NCI-H2171 (cell line): ENCODE measurements around the gene TCFL5.

Experiments
- DNase-seq: peaks from one replicate; lab custom pipeline; 2025; lab: John Stamatoyannopoulos, UW

Gene TCFL5

DNA sequence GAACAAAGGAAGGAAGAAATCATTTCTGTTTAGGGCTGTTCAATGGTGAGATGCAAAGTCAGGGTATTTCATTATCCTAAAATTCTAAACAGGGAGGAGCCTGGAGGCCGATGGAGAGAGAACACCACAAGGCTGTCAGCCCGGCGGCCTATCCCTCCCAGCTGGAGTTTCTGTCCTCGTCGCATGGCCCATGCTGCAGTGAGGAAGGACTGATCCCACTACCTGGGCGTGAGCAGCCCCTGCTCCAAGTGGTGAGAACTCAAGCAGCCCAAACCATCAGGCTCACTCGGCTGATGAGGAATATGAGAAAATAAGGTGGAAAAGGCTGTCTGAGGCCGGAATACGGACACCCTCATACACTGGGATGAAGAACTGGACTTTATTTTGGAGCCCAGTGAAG is 33.9 kb upstream of the TCFL5 start:
- no peak for DNase-seq

DNA sequence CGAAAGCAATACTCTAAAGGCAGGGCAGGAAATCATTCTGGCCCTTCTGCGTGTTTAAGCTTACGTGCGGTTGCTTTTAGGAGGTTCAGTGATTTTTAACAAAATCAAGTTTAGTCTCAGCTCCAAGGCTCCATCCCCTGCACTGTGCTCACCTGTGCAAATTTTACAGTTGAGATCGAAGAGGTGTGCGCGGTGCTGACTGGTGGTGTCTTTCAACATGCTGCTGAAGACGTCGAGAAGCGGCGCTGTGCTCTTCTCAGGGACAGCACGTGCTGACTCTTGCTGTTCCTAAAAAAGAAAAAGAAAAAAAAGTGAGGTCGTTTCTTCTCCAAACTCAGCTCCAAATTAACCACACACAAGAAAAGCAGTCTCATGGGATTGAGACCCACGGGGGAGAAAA is 32.6 kb upstream of the TCFL5 start:
- no peak for DNase-seq

DNA sequence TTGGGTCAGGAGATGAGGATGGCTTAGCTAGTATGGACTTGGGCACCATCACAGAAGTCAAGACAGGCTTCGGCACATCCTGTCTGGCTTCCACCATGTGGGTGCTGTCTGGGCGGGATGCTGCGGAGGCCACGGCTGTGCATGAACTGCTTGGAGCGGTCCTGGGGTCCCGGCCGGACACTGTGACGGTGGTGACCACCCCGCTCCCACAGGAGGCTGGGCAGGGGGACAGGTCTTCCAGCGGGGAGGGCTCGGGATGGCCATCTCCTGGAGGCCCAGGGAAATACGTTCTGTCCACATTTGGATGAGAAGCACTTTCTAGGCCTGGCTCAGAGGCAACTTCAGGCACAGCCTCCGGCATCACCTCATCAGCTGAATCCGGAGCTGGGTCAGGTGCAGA is 32.1 kb upstream of the TCFL5 start:
- DNase-seq = no peak

DNA sequence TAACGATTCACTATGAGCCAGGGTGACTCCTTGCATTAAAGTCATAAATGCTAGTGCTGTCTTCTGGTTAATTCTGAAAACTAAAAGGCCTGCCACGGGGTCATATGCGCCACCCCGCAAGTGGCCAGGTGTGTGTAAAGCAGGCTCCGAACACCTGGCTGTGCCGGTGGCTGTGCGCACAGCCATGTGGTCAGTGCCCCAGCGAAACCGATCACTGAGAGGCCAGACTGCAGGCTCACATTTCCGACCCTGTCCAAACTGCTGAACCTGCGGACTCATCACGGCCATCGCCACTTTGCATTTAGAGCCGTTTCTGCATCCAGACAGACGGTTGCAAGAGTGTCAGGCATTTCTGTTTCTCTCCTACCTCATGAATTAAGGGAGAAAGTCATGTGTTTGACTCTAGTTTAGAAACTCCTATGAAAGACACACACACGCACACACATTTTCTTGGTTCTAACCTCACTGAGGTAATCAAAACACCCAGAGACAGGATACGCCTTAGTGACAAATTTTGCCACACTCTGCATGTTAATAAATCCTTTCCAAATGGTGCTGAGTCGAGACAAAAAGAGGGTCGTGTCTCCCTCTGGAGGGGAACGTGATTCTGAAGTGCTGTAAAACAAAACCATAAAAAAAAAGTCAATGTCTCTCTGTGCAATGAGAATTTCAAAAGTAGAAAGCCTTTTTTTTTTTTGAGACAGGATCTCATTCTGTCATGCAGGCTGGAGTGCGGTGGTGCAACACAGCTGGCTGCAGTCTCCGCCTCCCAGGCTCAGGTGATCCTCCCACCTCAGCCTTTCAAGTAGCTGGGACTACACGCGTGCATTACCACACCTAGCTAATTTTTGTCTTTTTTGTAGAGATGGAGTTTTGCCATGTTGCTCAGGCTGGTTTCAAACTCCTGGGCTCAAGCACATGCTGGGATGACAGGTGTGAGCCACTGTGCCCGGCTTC is 31.0 kb upstream of the TCFL5 start:
- DNase-seq = no peak

DNA sequence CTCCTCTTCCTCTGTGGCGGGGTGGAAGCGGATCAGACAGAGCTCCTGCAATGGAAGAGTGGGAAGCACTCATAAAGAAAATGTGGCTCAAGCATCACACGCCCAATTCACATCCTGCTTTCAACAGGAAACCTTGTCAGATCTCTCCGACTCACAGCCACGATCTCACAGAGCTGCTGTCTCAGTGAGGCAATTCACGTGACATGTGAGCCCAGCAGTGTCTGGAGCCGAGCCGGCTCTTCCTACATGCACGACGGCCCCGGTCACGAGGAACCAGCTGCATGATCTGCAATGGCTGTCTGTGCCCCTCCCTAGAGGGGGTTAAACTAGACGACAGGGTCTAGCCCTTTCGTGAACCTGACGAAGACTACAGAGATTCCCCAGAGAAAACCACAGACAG is 29.5 kb upstream of the TCFL5 start:
- no peak for DNase-seq

GRCh38 chr20:62890444-62890843 is 28.8 kb upstream of the TCFL5 start:
- no peak for DNase-seq

GRCh38 chr20:62889871-62890270 is 28.2 kb upstream of the TCFL5 start:
- no peak for DNase-seq

- no peak for DNase-seq
Observed at GRCh38 chr20:62889411-62889810, 27.8 kb upstream of the TCFL5 start.

GRCh38 chr20:62888910-62889309 is 27.3 kb upstream of the TCFL5 start:
- no peak for DNase-seq

- no peak for DNase-seq
Observed at GRCh38 chr20:62888406-62888805, 26.8 kb upstream of the TCFL5 start.

- no peak for DNase-seq
Observed at GRCh38 chr20:62887860-62888239, 26.2 kb upstream of the TCFL5 start.

DNA sequence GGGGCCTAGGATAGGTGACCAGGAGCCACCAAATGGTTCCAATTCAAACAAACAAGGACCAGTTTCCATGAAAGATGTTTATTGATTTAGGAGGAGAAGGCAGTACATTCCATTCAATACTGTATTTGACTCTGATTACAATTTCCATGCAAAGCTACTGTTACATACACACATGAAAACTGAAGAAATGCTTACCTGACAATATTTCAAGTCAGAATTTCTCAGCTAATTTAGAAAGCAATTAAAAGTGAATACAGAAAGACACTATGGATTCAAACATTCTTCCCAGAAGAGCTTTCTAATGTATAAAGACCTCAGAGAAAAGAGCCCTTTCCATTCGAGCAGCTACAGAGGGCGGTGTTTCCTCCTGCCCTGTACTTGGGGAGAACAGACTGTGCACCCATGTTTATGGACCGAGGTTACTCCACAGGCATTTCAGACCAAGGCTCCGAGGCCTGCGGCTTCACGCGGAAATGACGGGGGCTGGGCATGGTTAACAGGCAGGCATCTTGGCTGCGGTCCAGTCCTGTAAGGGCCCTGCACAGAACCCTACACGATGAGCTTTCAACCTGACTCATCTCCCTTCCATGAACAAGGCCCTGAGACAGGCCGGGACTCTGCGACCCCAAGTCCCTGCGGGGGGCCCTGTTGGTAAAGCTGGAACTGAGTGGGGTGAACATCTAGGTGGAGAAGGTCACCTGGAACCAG is 25.7 kb upstream of the TCFL5 start:
- no peak for DNase-seq

DNA sequence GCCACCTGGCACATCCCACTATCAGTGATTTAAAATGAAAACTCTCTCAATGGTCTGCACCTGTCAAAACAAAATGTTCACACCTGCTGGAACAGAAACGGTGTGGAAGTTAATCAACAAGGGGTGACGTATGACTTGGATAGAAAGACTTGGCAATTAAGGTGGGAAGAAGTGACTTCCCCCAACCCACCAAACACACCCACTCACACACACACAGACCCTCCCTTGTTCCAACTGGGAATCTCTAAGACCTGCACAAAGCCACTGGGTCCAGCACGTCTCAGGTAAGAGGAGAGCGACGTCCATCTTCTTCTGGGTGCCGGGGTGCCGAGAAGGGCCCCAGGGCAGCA is 25.1 kb upstream of the TCFL5 start:
- DNase-seq = no peak

GRCh38 chr20:62885896-62886708 is 24.5 kb upstream of the TCFL5 start:
- DNase-seq = no peak

DNA sequence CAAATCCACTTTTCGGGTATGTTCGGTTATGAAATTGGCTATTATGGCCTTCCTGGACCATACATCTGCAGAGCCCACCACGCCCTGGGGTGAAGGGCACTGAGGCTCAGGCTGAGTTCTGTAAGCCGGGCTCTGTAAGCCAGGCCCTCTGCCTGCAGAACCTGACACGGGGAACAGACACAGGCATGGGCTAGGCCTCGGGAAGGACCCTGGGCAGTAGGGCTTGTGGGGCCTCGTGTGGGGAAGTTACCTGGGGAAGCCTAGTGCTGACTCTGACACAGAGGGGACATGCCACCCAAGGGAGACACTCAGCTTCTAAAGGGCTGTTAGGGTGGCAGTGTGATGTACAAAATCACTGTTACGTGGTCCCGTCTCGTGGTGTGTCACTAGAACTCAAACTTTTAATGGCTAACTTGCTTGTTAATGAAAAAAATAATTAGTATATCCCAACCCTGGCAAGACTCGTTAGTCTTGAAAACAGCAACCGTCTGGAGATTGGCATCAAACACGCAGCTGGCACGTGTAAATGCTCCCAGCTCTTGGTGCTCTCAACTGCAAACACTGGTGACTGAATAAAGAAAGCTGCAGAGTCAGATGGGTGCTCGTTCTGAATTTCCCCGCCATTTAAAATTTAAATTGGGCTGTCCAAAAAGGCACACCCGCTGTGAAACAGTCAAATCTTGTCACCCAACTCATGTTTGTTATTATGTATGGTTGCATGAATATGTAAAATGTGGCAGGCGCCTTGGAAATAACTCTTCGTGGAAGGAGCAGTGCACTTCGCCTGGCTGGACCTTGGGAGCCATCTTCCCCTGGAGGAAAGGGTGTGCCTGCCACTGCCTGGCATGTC is 23.6 kb upstream of the TCFL5 start:
- DNase-seq = no peak

- DNase-seq = no peak
Observed at GRCh38 chr20:62884556-62884955, 22.9 kb upstream of the TCFL5 start.

GRCh38 chr20:62882426-62882825 is 20.8 kb upstream of the TCFL5 start:
- no peak for DNase-seq

GRCh38 chr20:62881662-62882395 is 20.2 kb upstream of the TCFL5 start:
- no peak for DNase-seq

- no peak for DNase-seq
Observed at GRCh38 chr20:62880935-62881661, 19.5 kb upstream of the TCFL5 start.
